SH-SY5Y (cell line): ENCODE data around the gene FBXO8.

Experiments
- GATA2 ChIP-seq: IDR thresholded peaks from 2 replicates; pipeline ENCODE4 v1.6.1; 2011; ENCODE audit warnings: mild to moderate bottlenecking, low read depth, low read length
- GATA3 ChIP-seq: IDR thresholded peaks from 2 replicates; pipeline ENCODE4 v1.6.1; 2011; ENCODE audit warnings: low read depth, mild to moderate bottlenecking, low read length, moderate library complexity

FBXO8 gene, protein sequence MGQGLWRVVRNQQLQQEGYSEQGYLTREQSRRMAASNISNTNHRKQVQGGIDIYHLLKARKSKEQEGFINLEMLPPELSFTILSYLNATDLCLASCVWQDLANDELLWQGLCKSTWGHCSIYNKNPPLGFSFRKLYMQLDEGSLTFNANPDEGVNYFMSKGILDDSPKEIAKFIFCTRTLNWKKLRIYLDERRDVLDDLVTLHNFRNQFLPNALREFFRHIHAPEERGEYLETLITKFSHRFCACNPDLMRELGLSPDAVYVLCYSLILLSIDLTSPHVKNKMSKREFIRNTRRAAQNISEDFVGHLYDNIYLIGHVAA

DNA sequence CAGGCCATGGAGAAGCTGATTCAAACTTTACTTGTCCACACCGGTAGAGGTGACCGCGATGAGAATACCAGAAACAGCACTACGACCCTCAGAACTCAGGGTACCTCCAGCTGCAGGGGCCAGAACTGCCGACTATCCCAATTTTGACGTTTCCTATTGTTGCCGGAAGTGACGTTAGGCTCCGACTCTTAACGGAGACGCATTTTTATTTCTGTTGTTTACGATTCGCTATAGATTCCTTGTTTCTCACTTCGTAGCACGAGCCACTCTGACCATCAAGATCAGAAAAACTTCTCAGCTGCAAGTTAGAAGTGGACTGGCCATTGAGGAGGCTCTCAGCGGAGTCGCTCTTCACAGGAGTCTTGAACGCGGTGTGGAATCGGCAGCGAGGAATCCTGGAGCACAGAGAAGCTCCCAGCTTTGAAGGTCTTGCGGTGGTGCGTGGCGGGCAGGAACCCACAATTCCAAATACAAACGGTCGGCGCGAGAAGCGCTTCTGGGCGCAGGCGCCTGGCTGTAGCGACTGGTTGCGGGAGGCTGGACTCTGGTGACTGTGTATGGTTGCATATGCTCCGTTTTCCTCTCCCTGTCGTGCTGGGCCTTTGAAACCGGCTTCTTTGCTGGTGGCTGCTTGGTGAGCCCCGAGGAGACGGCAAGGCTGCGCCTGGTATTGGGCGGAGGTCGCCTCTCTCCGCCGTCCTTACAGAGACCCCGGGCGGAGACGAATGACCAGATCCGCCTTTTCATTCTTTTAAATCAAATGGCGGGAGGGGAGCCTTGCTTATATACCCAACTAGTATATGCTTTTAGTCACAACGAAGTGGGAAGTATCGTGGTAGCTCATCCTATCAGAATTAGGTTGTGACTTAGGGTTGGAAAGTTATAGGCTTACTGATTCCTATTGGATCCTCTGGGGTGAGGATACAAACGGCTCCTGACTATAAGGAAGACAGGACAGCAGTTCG, at the start of gene FBXO8, which contains the start of gene CEP44:
Gene FBXO8, minus strand, starts transcription at position 161 of the 965 bp plus-strand sequence. CDS start 20,575 bp downstream, outside the sequence.
Gene CEP44, plus strand, starts transcription at position 405 of the 965 bp plus-strand sequence. CDS start 15,211 bp downstream, outside the sequence.
- TF ChIP-seq GATA2 = no peak
- TF ChIP-seq GATA3 = no peak

DNA sequence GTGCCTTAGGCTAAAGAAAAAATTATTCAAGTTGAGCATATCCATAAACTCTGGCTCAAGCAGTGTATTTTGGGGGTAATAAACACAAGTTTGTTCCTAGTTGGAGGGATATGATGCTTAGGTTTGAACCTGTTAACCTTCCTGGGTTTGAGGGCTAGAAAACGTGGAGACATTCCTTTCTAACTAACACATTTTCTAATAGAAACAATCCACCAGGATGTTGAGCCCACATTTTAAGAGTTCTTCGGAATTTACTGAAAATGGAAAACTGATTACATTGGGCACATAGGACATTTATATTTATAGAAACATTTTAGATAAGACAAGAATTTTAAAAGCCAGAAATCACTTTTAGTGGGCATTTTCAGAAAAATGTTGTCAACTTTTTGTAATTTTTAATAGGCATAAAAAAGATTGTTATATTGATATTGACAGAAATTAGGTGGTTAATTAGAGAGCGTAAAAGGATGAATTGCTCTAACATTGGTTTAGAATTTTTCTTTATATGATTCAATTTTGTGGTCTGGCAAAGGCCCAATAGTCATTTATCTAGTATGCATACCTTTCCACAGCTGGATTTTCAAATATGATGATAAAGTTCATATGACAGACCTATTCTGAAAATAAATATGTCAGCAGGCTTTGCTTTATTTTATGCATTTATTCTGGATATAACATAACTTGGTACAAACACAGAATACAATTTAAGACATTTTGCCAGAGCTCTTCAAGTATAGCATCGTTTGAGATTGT, 49.5 kb upstream of the FBXO8 start:
- TF ChIP-seq GATA2 (no peak), GATA3 (no peak)

DNA sequence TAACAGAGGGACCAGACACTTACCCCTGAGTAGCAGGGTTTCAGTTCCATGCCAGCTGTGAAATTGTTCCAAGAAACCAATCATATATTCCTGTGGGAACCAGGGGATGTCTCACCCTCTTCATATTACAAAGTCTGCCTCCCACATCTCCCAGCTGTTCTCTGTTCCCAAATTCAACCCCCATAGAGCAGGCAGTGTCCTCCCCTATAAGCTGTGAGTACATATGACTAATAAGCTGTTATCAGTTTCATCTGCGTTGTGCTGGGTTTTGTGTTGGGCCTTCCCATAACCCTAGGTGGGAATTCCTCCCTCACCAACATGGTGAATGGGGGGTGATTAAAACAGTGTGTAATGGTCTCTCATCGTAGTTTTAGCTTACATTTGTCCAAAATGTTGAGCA, 41.3 kb upstream of the FBXO8 start:
- TF ChIP-seq GATA3 (no peak), GATA2 (no peak)

DNA sequence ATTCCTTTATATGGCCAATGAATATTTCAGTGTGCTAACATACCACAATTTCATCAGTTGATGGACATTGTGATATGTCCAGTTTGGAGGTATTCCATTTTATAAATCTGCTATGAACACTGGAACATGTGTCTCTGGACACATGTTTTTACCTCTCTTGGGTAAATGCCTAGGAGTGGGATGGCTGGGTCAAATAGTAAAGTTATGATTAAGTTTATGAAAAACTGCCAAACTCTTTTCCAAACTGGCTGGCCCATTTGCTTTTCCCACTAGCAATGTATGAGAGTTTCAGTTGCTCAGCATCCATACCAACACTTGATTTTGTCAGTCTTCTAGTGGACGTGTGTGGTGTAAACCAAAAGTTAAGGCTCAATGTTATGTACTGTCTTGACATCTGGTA, 40.8 kb upstream of the FBXO8 start:
- TF ChIP-seq GATA3 = no peak
- no peak for TF ChIP-seq GATA2

DNA sequence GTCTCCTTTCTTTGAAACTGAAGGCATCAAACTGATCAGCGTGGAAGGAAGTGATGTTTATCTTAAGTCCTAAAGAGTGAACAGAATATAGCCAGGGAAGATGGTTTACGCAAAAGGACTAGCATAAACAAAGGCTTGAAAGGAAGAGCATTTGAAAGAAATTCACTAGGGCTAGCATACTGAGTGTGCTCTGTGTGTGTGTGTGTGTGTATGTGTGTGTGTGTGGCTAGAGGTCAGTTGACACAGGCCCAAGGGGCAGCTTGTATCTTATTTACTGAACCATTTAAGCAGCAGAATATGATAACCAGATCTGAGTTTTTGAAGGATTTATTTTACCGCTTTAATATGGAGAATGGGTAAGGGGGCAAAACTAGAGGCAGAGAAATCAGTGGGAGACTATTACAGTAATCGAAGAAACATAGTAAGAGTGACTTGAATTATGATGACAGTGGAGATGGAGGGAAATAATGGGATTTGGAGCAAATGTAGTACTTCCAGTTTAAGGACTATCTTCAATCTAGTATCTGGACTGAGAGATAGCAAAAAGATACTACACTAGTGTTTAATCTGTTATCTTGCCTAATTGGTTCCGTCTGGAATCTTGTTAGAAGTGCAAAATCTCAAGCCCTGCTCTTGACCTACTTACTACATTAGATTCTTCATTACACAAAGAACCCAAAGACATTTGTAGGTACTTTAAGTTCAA, 37.2 kb upstream of the FBXO8 start:
- peak; percentile 81 for TF ChIP-seq GATA3
- peak; percentile 50 for TF ChIP-seq GATA2

DNA sequence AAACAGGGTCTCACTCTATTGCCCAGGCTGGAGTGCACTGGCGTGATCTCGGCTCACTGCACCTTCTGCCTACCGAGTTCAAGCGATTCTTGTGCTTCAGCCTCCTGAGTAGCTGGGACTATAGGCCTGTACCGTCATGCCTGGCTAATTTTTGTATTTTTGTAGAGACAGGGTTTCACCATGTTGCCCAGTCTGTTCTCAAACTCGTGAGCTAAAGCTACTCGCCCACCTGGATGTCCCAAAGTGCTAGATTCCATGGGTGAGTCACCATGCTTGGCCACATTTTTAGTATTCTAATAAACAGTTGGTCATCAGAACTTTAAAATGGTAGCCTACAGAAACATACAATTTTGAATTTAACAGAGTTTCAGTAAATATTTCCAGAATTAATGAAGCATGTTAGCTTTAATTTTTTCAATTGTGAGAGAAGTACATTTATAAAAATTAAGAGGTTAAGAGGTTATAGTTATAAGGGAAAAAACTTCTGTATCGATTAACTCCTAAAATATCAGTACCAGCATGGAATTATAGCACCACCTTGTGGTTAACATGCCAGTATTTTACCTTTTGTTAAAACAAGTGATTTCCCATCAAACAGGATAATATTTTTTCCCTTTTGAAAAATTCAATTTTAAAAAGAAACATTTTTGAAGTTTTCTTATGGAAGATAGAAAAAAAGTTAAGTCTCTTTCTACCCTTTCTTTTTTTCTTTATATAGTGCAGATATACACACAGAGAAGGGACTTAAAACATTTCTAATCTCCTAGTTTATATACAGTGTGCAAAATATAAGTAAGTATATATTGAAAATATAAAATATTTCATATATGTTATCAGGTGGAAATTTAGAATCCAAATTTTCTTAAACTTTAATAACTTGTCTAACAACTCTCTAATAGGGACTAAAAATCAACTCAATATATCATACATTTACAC, 35.6 kb upstream of the FBXO8 start:
- no peak for TF ChIP-seq GATA3
- TF ChIP-seq GATA2 = no peak

DNA sequence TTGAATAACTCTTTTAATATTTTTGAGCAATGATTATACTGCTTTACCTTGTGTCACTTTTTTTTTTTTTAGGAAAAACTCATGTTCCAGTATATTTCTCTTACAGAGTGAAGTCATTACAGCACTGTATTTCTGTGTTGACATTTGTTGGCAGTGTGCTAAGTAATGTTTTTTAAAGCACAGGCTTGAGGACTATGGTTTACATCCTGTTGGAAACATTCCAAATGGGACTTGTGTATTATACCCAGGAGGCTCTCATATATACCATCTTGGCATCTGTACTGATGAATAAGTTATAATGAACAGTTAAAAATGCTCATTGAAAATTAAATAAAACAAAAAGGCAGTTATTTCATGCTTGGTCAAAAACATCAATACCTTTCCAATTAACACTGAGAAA, 34.1 kb upstream of the FBXO8 start:
- no peak for TF ChIP-seq GATA3
- no peak for TF ChIP-seq GATA2

DNA sequence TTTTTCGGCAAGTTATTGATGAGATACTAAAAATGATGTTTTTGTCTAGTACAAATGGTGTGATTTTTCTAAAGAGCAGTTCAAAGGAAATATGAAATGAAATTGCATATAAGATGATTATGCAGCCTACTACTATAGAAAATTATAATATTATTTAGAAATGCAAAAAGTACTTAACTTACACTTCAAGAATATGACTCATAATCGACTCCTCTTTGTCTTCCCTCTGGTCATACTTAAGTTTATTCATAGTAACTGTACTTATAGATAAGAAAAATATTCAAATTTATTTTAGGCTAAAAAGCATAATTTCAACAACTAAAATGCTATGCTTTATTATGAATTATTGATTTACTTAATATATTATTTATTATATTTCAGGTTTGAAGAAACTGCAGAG, 33.5 kb upstream of the FBXO8 start:
- no peak for TF ChIP-seq GATA3
- no peak for TF ChIP-seq GATA2

DNA sequence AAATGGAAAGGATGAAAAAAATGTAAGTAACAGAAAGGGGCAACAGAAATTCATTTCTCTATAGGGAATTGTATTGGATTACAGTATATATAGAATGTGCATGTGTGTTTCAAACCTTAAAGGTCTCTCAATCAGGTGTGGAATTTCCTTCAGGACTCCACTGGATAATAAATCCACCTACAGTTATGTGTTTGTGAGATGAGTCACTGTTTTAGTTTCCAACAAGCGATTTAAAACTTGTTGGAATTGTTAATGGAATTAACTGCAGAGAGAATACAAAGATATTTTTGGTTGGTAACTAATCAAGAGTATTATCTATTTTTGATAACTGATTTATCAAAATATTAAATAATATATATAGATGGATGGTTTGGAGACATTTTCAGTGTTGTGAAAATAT, 33.1 kb upstream of the FBXO8 start:
- TF ChIP-seq GATA2 (no peak), GATA3 (no peak)

DNA sequence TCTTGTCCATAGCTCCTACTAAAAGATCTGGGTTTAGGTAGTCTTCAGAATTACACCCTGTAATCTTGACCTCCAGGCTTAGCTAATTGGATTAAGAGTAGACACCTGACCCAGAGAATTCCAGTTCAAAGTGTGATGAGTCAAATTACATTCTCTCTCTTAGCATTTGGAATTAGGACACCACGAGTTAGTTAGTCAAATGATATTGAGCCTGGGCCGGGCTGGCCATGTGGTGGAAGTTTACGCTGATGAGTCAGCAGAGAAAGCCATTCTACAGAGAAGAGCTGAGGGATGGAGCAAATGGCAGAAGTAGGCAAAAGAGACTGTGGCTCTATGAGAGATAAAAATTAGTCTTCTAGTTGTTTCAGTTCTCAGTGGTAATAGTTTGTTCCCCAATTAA, 31.3 kb upstream of the FBXO8 start:
- TF ChIP-seq GATA3 (no peak), GATA2 (no peak)

DNA sequence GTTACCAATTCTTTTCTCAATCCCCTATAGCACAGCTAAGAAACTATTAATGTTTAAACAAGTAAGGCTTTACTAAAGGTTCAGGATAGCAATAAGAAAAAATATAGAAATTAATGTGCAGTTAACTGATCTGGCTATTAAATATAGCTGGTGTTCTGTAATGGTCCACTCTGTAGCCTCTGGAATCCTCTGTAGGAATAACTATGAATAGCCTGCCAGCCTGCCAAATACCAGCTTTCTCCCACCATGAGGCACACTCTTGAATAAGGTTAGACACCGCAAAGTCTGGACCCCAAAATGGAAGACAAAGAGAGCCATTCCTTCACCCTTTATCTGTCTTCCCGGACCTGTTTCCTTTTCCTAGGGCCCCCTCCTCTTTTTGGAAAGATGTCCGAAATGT, 30.8 kb upstream of the FBXO8 start:
- TF ChIP-seq GATA2 (no peak), GATA3 (no peak)

DNA sequence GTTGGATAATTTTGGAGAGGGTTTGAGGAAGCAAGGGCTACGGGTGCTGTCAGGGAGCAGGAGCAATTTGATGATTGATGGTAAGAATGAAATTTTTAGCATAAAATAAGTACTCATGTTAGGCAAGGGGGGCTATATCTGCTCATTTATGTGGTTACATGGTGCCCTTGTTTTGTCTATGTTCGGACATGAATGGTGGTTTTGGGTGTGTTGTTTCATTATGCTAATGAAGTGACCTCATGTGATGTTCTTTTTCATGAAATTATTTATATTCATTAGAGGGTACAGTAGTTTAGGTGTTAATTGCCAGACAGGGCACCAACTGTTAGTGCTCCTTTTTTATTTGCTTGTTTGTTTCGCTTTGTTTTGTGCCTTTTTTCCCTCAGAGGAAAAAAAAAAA, 29.5 kb upstream of the FBXO8 start:
- no peak for TF ChIP-seq GATA3
- TF ChIP-seq GATA2 = no peak
